Upper lobe of right lung (tissue), 1 donor: ENCODE results near the gene TMEM207. TPM values are rescaled to one million over a fixed set of nuclear protein-coding genes. Genes with fewer than 3 reads are reported as not detected.

ENCODE experiments used
- ATAC-seq: fragments of 200-7000 bp; cut with Tn5 transposase; one replicate; pipeline ENCODE4 v1.9.1; 2020; ENCODE audit warnings: mild to moderate bottlenecking, moderate library complexity
- DNase-seq: peaks from one replicate; pipeline ENCODE4 v3.0.0-alpha.2; 2020
- H3K27ac ChIP-seq: fragments of 200-600 bp; one replicate; pipeline ENCODE4 v1.8.0; 2022
- H3K27me3 ChIP-seq: fragments of 200-600 bp; one replicate; pipeline ENCODE4 v1.8.0; 2022; ENCODE audit warnings: mild to moderate bottlenecking
- H3K36me3 ChIP-seq: fragments of 200-600 bp; one replicate; pipeline ENCODE4 v1.8.0; 2022
- H3K4me1 ChIP-seq: fragments of 200-600 bp; one replicate; pipeline ENCODE4 v1.8.0; 2022
- H3K4me3 ChIP-seq: fragments of 200-600 bp; one replicate; pipeline ENCODE4 v1.8.0; 2022; ENCODE audit warnings: mild to moderate bottlenecking
- H3K9me3 ChIP-seq: fragments of 200-600 bp; one replicate; pipeline ENCODE4 v1.8.0; 2022
- CTCF ChIP-seq: fragments of 200-600 bp; IDR thresholded peaks from one replicate; pipeline ENCODE4 v1.8.0; 2022; ENCODE audit warnings: antibody characterized with exemption
- intact Hi-C: fragments of 100-400 bp; cut with DNase I; formaldehyde crosslinking; loops from one replicate; pipeline ENCODE4 v1.11.0; 2022
- total RNA-seq: library from RNA; stranded (reverse); fragmentation: NEBNext Ultra II Directional; extraction: Animal tissue kit (Norgen Biotek cat#: 25700); gene quantifications from one replicate; pipeline ENCODE4 v1.2.1, GENCODE V29; 2021
- donor health status: DM: no; HTN: yes; CAD: no; lungs with severe emphysema.

Gene TMEM207
- total RNA-seq, 1 donor from 2014 or later = not detected

- Histone ChIP-seq H3K9me3 (no peaks in the 10 kb centered on the region), H3K4me1 (no peaks in the 10 kb centered on the region), H3K36me3 (no peaks in the 10 kb centered on the region), H3K27me3 (no peaks in the 10 kb centered on the region), H3K4me3 (no peak overlapping the region), H3K27ac (no peak overlapping the region)
- DNase-seq (no peak), ATAC-seq (no peak)
- intact Hi-C loops = no loop called here
- TF ChIP-seq CTCF = no peak
Measured at GRCh38 chr3:190380184-190380583, 69.5 kb downstream of the TMEM207 start.

Other genes starting within 250 kb of the TMEM207 start
- 14.6 TPM for gene CLDN1, start 127.5 kb downstream of the TMEM207 start, total RNA-seq
- gene CLDN16, start 61.7 kb downstream of the TMEM207 start, total RNA-seq = 0.14 TPM
- gene IL1RAP, start 64.2 kb upstream of the TMEM207 start, total RNA-seq = 34.6 TPM